ENCODE data around the gene KCNJ3.

DNA sequence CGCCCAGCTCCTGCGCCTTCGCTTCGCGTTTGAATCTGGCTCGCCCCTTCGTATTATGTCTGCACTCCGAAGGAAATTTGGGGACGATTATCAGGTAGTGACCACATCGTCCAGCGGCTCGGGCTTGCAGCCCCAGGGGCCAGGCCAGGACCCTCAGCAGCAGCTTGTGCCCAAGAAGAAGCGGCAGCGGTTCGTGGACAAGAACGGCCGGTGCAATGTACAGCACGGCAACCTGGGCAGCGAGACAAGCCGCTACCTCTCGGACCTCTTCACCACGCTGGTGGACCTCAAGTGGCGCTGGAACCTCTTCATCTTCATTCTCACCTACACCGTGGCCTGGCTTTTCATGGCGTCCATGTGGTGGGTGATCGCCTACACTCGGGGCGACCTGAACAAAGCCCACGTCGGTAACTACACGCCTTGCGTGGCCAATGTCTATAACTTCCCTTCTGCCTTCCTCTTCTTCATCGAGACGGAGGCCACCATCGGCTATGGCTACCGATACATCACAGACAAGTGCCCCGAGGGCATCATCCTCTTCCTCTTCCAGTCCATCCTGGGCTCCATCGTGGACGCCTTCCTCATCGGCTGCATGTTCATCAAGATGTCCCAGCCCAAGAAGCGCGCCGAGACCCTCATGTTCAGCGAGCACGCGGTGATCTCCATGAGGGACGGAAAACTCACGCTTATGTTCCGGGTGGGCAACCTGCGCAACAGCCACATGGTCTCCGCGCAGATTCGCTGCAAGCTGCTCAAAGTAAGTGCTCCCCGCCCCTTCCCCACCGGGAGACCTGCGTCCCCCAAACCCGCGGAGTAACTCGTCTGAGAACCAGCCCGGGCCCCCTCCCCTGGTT lies 453 bp downstream of the KCNJ3 start:
- TF ChIP-seq, protein P1, sequence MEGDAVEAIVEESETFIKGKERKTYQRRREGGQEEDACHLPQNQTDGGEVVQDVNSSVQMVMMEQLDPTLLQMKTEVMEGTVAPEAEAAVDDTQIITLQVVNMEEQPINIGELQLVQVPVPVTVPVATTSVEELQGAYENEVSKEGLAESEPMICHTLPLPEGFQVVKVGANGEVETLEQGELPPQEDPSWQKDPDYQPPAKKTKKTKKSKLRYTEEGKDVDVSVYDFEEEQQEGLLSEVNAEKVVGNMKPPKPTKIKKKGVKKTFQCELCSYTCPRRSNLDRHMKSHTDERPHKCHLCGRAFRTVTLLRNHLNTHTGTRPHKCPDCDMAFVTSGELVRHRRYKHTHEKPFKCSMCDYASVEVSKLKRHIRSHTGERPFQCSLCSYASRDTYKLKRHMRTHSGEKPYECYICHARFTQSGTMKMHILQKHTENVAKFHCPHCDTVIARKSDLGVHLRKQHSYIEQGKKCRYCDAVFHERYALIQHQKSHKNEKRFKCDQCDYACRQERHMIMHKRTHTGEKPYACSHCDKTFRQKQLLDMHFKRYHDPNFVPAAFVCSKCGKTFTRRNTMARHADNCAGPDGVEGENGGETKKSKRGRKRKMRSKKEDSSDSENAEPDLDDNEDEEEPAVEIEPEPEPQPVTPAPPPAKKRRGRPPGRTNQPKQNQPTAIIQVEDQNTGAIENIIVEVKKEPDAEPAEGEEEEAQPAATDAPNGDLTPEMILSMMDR (IDR thresholded peaks at IDR 0.05) = no peak
- no peak for TF ChIP-seq POLR2A (IDR thresholded peaks at IDR 0.05)
